Right lobe of liver (tissue), 6 donors: ENCODE data around the gene SSPN. TPM values are rescaled to one million over a fixed set of nuclear protein-coding genes. Genes with fewer than 3 reads are reported as not detected.

Source experiments
- ATAC-seq, 4 donors: fragments of 200-7000 bp; cut with Tn5 transposase; one replicate each; pipeline ENCODE4 v1.9.1; 2020; ENCODE audit warnings: mild to moderate bottlenecking in 4 of 4, moderate library complexity in 4 of 4
- DNase-seq, 3 donors: peaks; one replicate each; pipeline ENCODE4 v3.0.0-alpha.2; 2020
- H3K27ac ChIP-seq, 3 donors: fragments of 200-600 bp; one replicate each; pipeline ENCODE4 v1.8.0; 2022
- H3K27me3 ChIP-seq, 2 donors: fragments of 200-600 bp; one replicate each; pipeline ENCODE4 v1.8.0; 2022
- H3K36me3 ChIP-seq, 4 donors: fragments of 200-600 bp; sonication (generic) in 1 of 4; one replicate each; pipeline versions ENCODE4 v1.5.1 to v1.8.0; 2017 to 2022; ENCODE audit warnings: control low read depth in 1 of 4
- H3K4me1 ChIP-seq, 4 donors: fragments of 200-600 bp; sonication (generic) in 1 of 4; one replicate each; pipeline versions ENCODE4 v1.5.1 to v1.8.0; 2017 to 2022; ENCODE audit warnings: control low read depth in 1 of 4
- H3K4me3 ChIP-seq, 3 donors: fragments of 200-600 bp; one replicate each; pipeline ENCODE4 v1.8.0; 2022
- H3K9me3 ChIP-seq, 4 donors: fragments of 200-600 bp; sonication (generic) in 1 of 4; one replicate each; pipeline versions ENCODE4 v1.5.1 to v1.8.0; 2017 to 2022; ENCODE audit warnings: control low read depth in 1 of 4
- CTCF ChIP-seq, 4 donors: fragments of 200-600 bp in 3 of 4; fragments of 450-650 bp in 1 of 4; IDR thresholded peaks; one replicate each; pipeline versions ENCODE4 v1.5.1 to v1.8.0; 2016 to 2022; ENCODE audit warnings: antibody characterized with exemption in 4 of 4, mild to moderate bottlenecking in 2 of 4
- POLR2A ChIP-seq: fragments of 450-650 bp; IDR thresholded peaks from one replicate; pipeline ENCODE4 v1.6.1; 2017; ENCODE audit warnings: antibody characterized with exemption, mild to moderate bottlenecking
- WGBS: methylation state at CpG from one replicate; pipeline ENCODE4 v1.1.6; 2018; ENCODE audit warnings: low coverage, low lambda C conversion rate; ENCODE audit not compliant: insufficient coverage; ENCODE audit errors: missing lambda C conversion rate; 5-methylcytosine and 5-hydroxymethylcytosine counted together
- intact Hi-C, 2 donors: fragments of 100-400 bp; cut with DNase I; formaldehyde crosslinking; loops; one replicate each; pipeline versions ENCODE4 v1.11.2 to v1.14.1; 2022
- total RNA-seq, 6 experiments: library from RNA; depleted of rRNA in 2 of 6; stranded (reverse); fragments of >200 nt in 2 of 6; fragmentation: NEBNext Ultra II Directional in 3 of 6; extraction: Animal tissue kit (Norgen Biotek cat#: 25700) in 3 of 6; gene quantifications; one replicate each; pipeline versions ENCODE4 v1.1.0 to v1.2.4, GENCODE V29; 2016 to 2023
- donor health status: DM: no; HTN: yes; CAD: no.
- donor health status: DM: no; HTN: no; CAD: no.
- donor health status: DM: no; HTN: no; CAD: no.
- donor health status: DM: no; HTN: yes; CAD: no.
- donor health status: DM: no; HTN: yes; CAD: no.

The SSPN gene
- total RNA-seq, 6 experiments from 2014 or later, result 0.18 to 1.2 (median 0.54) TPM

GRCh38 chr12:26179826-26180225, 15.5 kb upstream of the SSPN start:
- intact Hi-C loops, result no loop called here
- WGBS, result 44% methylated on average over 4 of the region's 4 CpGs
- Histone ChIP-seq H3K9me3 (no peaks in the 10 kb centered on the region), H3K27me3 (no peaks in the 10 kb centered on the region), H3K36me3 (no peaks in the 10 kb centered on the region), H3K27ac (no peak overlapping the region), H3K4me1 (no peaks in the 10 kb centered on the region), H3K4me3 (no peak overlapping the region)
- ATAC-seq, result no peak
- DNase-seq, result no peak
- TF ChIP-seq CTCF (IDR thresholded peaks at IDR 0.05) (no peak), POLR2A (no peak)

GRCh38 chr12:26182377-26182776, 13.0 kb upstream of the SSPN start:
- H3K9me3 ChIP-seq, result no peaks in the 10 kb centered on the region
- intact Hi-C loops, result no loop called here
- ATAC-seq (no peak), DNase-seq (no peak)
- no peaks in the 10 kb centered on the region for H3K4me1 ChIP-seq
- no peak overlapping the region for H3K4me3 ChIP-seq
- no peaks in the 10 kb centered on the region for H3K27me3 ChIP-seq
- TF ChIP-seq POLR2A, result no peak
- TF ChIP-seq CTCF (IDR thresholded peaks at IDR 0.05), result no peak
- H3K27ac ChIP-seq, result no peak overlapping the region
- 59% methylated on average over 2 of the region's 2 CpGs for WGBS
- H3K36me3 ChIP-seq, result no peaks in the 10 kb centered on the region

- ATAC-seq, result no peak
- Histone ChIP-seq H3K9me3 (no peaks in the 10 kb centered on the region), H3K4me1 (no peaks in the 10 kb centered on the region), H3K27me3 (no peaks in the 10 kb centered on the region), H3K4me3 (no peak overlapping the region), H3K27ac (no peak overlapping the region), H3K36me3 (no peaks in the 10 kb centered on the region)
- no peak for DNase-seq
- no peak for TF ChIP-seq POLR2A
- no peak for TF ChIP-seq CTCF (IDR thresholded peaks at IDR 0.05)
- intact Hi-C loops, result no loop called here
- 63% methylated on average over 6 of the region's 7 CpGs for WGBS
Observed at GRCh38 chr12:26185532-26186320, 9.6 kb upstream of the SSPN start.

GRCh38 chr12:26187014-26187798, 8.2 kb upstream of the SSPN start:
- H3K27me3 ChIP-seq, result no peaks in the 10 kb centered on the region
- DNase-seq, result no peak
- 49% methylated on average over 7 of the region's 8 CpGs for WGBS
- H3K4me1 ChIP-seq, result no peaks in the 10 kb centered on the region
- no peak overlapping the region for H3K27ac ChIP-seq
- H3K4me3 ChIP-seq, result no peak overlapping the region
- ATAC-seq, result no peak
- H3K9me3 ChIP-seq, result no peaks in the 10 kb centered on the region
- intact Hi-C loops, result no loop called here
- TF ChIP-seq POLR2A (no peak), CTCF (IDR thresholded peaks at IDR 0.05) (no peak)
- H3K36me3 ChIP-seq, result no peaks in the 10 kb centered on the region
